Measurements from ENCODE around the gene SEC14L1. TPM values are rescaled to one million over a fixed set of nuclear protein-coding genes. Genes with fewer than 3 reads are reported as not detected.
A peak's percentile ranks its signal among the peaks of the same experiment; 100 is the strongest.

The SEC14L1 gene
- total RNA-seq, 1 donor from 2014 or later = 93.2 TPM

GRCh38 chr17:77119668-77120301 lies 21.0 kb upstream of the SEC14L1 start:
- no peak overlapping the region for H3K9ac ChIP-seq (ENCODE audit: low read length)
- no peaks in the 10 kb centered on the region for H3K79me2 ChIP-seq (ENCODE audit: insufficient read depth, low read length)
- TF ChIP-seq, protein P1, sequence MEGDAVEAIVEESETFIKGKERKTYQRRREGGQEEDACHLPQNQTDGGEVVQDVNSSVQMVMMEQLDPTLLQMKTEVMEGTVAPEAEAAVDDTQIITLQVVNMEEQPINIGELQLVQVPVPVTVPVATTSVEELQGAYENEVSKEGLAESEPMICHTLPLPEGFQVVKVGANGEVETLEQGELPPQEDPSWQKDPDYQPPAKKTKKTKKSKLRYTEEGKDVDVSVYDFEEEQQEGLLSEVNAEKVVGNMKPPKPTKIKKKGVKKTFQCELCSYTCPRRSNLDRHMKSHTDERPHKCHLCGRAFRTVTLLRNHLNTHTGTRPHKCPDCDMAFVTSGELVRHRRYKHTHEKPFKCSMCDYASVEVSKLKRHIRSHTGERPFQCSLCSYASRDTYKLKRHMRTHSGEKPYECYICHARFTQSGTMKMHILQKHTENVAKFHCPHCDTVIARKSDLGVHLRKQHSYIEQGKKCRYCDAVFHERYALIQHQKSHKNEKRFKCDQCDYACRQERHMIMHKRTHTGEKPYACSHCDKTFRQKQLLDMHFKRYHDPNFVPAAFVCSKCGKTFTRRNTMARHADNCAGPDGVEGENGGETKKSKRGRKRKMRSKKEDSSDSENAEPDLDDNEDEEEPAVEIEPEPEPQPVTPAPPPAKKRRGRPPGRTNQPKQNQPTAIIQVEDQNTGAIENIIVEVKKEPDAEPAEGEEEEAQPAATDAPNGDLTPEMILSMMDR (IDR thresholded peaks at IDR 0.05; ENCODE audit: insufficient read depth, low read depth, low read length) = no peak
- no peak for TF ChIP-seq EZH2 (IDR thresholded peaks at IDR 0.05; ENCODE audit: insufficient read depth, low read length)
- H3K27me3 ChIP-seq (ENCODE audit: insufficient read depth, low read length) = no peaks in the 10 kb centered on the region
- peaks cover 33% of the 10 kb centered on the region for H3K4me1 ChIP-seq (ENCODE audit: insufficient read depth, low read length)
- Mint-ChIP-seq H3K9me3 (ENCODE audit: unreplicated experiment) (peaks cover 4% of the 10 kb centered on the region), H3K4me3 (ENCODE audit: unreplicated experiment) (no peak overlapping the region), H3K36me3 (ENCODE audit: low read depth, unreplicated experiment) (no peaks in the 10 kb centered on the region), H3K27me3 (ENCODE audit: low read depth, unreplicated experiment) (no peaks in the 10 kb centered on the region), H3K4me1 (ENCODE audit: low read depth, unreplicated experiment) (peaks cover 37% of the 10 kb centered on the region), H3K27ac (ENCODE audit: unreplicated experiment) (peak overlapping the region; percentile 62)
- H2AFZ ChIP-seq (ENCODE audit: low read depth, low read length) = no peak overlapping the region
- no peaks in the 10 kb centered on the region for H4K20me1 ChIP-seq (ENCODE audit: insufficient read depth, low read length)
- H3K9me3 ChIP-seq (ENCODE audit: insufficient read depth, low read depth, low read length) = no peaks in the 10 kb centered on the region
- H3K4me2 ChIP-seq (ENCODE audit: low read length) = no peak overlapping the region
- H3K36me3 ChIP-seq (ENCODE audit: insufficient read depth, low read length) = no peaks in the 10 kb centered on the region
- H3K4me3 ChIP-seq (ENCODE audit: insufficient read depth, low read depth, low read length) = no peak overlapping the region
- no peak for FAIRE-seq
- no peak overlapping the region for H3K27ac ChIP-seq (ENCODE audit: low read depth, low read length)
- DNase-seq (ENCODE audit: low read depth) = no peak

DNA sequence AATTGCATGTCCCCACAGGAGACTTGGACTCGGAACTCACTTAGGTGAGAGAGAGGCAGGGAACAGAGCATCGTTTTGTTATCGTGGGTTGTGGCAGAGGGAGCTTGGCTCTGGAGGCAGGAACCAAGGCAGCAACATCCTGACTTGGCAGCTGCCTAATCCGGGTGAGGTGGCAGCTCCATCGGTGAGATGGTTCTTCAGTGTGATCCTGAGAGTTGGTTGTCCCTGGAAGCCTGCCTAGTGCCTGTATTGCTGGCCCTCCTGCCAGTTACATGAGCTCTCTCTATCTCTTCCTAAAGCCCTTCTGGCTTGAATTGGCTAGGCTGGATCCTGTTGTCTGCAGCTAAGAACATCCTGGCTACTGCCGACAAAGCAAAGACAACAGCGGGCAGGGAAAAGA lies 19.9 kb upstream of the SEC14L1 start:
- Histone ChIP-seq H3K79me2 (ENCODE audit: insufficient read depth, low read length) (no peaks in the 10 kb centered on the region), H4K20me1 (ENCODE audit: insufficient read depth, low read length) (no peaks in the 10 kb centered on the region), H3K27ac (ENCODE audit: low read depth, low read length) (peak overlapping the region; percentile 98), H3K36me3 (ENCODE audit: insufficient read depth, low read length) (no peaks in the 10 kb centered on the region), H3K4me2 (ENCODE audit: low read length) (peak overlapping the region; percentile 39), H3K4me1 (ENCODE audit: insufficient read depth, low read length) (peaks cover 41% of the 10 kb centered on the region), H3K4me3 (ENCODE audit: insufficient read depth, low read depth, low read length) (no peak overlapping the region), H3K27me3 (ENCODE audit: insufficient read depth, low read length) (no peaks in the 10 kb centered on the region), H2AFZ (ENCODE audit: low read depth, low read length) (peak overlapping the region; percentile 47), H3K9ac (ENCODE audit: low read length) (peak overlapping the region; percentile 57), H3K9me3 (ENCODE audit: insufficient read depth, low read depth, low read length) (no peaks in the 10 kb centered on the region)
- peaks cover 48% of the 10 kb centered on the region for H3K4me1 Mint-ChIP-seq (ENCODE audit: low read depth, unreplicated experiment)
- FAIRE-seq (no peak), DNase-seq (ENCODE audit: low read depth) (no peak)
- H3K27ac Mint-ChIP-seq (ENCODE audit: unreplicated experiment) = peak overlapping the region; percentile 81
- H3K9me3 Mint-ChIP-seq (ENCODE audit: unreplicated experiment) = peaks cover 4% of the 10 kb centered on the region
- TF ChIP-seq EZH2 (IDR thresholded peaks at IDR 0.05; ENCODE audit: insufficient read depth, low read length) = no peak
- TF ChIP-seq, protein P1 (IDR thresholded peaks at IDR 0.05; ENCODE audit: insufficient read depth, low read depth, low read length) = no peak
- no peak overlapping the region for H3K4me3 Mint-ChIP-seq (ENCODE audit: unreplicated experiment)
- H3K36me3 Mint-ChIP-seq (ENCODE audit: low read depth, unreplicated experiment) = no peaks in the 10 kb centered on the region
- H3K27me3 Mint-ChIP-seq (ENCODE audit: low read depth, unreplicated experiment) = no peaks in the 10 kb centered on the region

- no peaks in the 10 kb centered on the region for H3K79me2 ChIP-seq (ENCODE audit: insufficient read depth, low read length)
- peak overlapping the region; percentile 73 for H3K4me2 ChIP-seq (ENCODE audit: low read length)
- H3K36me3 ChIP-seq (ENCODE audit: insufficient read depth, low read length) = no peaks in the 10 kb centered on the region
- H3K9me3 Mint-ChIP-seq (ENCODE audit: unreplicated experiment) = peaks cover 4% of the 10 kb centered on the region
- H3K9me3 ChIP-seq (ENCODE audit: insufficient read depth, low read depth, low read length) = no peaks in the 10 kb centered on the region
- peak overlapping the region; percentile 78 for H3K9ac ChIP-seq (ENCODE audit: low read length)
- H3K27ac Mint-ChIP-seq (ENCODE audit: unreplicated experiment) = peak overlapping the region; percentile 91
- H3K4me3 Mint-ChIP-seq (ENCODE audit: unreplicated experiment) = peak overlapping the region; percentile 27
- peaks cover 58% of the 10 kb centered on the region for H3K4me1 ChIP-seq (ENCODE audit: insufficient read depth, low read length)
- DNase-seq (ENCODE audit: low read depth) (peak; percentile 82), FAIRE-seq (no peak)
- H3K27ac ChIP-seq (ENCODE audit: low read depth, low read length) = peak overlapping the region; percentile 97
- H3K36me3 Mint-ChIP-seq (ENCODE audit: low read depth, unreplicated experiment) = no peaks in the 10 kb centered on the region
- H2AFZ ChIP-seq (ENCODE audit: low read depth, low read length) = no peak overlapping the region
- no peak for TF ChIP-seq EZH2 (IDR thresholded peaks at IDR 0.05; ENCODE audit: insufficient read depth, low read length)
- TF ChIP-seq, protein P1 (IDR thresholded peaks at IDR 0.05; ENCODE audit: insufficient read depth, low read depth, low read length) = no peak
- H3K4me3 ChIP-seq (ENCODE audit: insufficient read depth, low read depth, low read length) = peak overlapping the region; percentile 3
- H3K27me3 ChIP-seq (ENCODE audit: insufficient read depth, low read length) = no peaks in the 10 kb centered on the region
- peaks cover 46% of the 10 kb centered on the region for H3K4me1 Mint-ChIP-seq (ENCODE audit: low read depth, unreplicated experiment)
- H3K27me3 Mint-ChIP-seq (ENCODE audit: low read depth, unreplicated experiment) = no peaks in the 10 kb centered on the region
- no peaks in the 10 kb centered on the region for H4K20me1 ChIP-seq (ENCODE audit: insufficient read depth, low read length)
Measured at GRCh38 chr17:77124192-77124889, 16.4 kb upstream of the SEC14L1 start.
